Activated CD8-positive, alpha-beta T cell treated with anti-CD3 and anti-CD28 coated beads for 36 hours (primary cell): Measurements from ENCODE around the gene DFFB. TPM values are rescaled to one million over a fixed set of nuclear protein-coding genes. Genes with fewer than 3 reads are reported as not detected.

Experiments used
- ATAC-seq: fragments of 200-7000 bp; cut with Tn5 transposase; one replicate; pipeline ENCODE4 v1.10.0; 2021; ENCODE audit warnings: mild to moderate bottlenecking, moderate library complexity
- CTCF ChIA-PET: fragments of 350-600 bp; sonication (Branson Sonifier 250); formaldehyde crosslinking; loops from one replicate; lab custom pipeline; 2021; ENCODE audit warnings: antibody characterized with exemption; lab: Charles Lee
- POLR2A ChIA-PET: fragments of 350-600 bp; sonication (Branson Sonifier 250); formaldehyde crosslinking; loops from one replicate; lab custom pipeline; 2021; ENCODE audit warnings: antibody characterized with exemption; lab: Charles Lee
- DNase-seq: peaks from one replicate; pipeline ENCODE4 v3.0.0-alpha.2; 2020
- H3K27ac Mint-ChIP-seq: one replicate; pipeline ENCODE4 v1.8.0; 2021; ENCODE audit warnings: mild to moderate bottlenecking, mixed read lengths
- H3K27me3 Mint-ChIP-seq: one replicate; pipeline ENCODE4 v1.8.0; 2021; ENCODE audit warnings: mixed read lengths
- H3K36me3 Mint-ChIP-seq: one replicate; pipeline ENCODE4 v1.8.0; 2021; ENCODE audit warnings: low read depth, mixed read lengths
- H3K4me1 Mint-ChIP-seq: one replicate; pipeline ENCODE4 v1.8.0; 2021; ENCODE audit warnings: low read depth, mixed read lengths
- H3K4me3 Mint-ChIP-seq: one replicate; pipeline ENCODE4 v1.8.0; 2021; ENCODE audit warnings: mild to moderate bottlenecking, moderate library complexity, mixed read lengths
- H3K9me3 Mint-ChIP-seq: one replicate; pipeline ENCODE4 v1.8.0; 2021; ENCODE audit warnings: mixed read lengths
- CTCF ChIP-seq: fragments of 200-600 bp; IDR thresholded peaks from one replicate; pipeline ENCODE4 v1.8.0; 2022; ENCODE audit warnings: antibody characterized with exemption, mild to moderate bottlenecking
- intact Hi-C: fragments of 100-400 bp; cut with micrococcal nuclease; formaldehyde crosslinking; loops from one replicate; pipeline ENCODE4 v1.10.0; 2022
- total RNA-seq, 2 experiments: library from RNA; stranded (reverse); gene quantifications; one replicate each; pipeline ENCODE4 v1.2.3, GENCODE V29; 2021

The DFFB gene
- total RNA-seq, 2 experiments from 2014 or later, result 9.3 to 9.7 TPM

DNA sequence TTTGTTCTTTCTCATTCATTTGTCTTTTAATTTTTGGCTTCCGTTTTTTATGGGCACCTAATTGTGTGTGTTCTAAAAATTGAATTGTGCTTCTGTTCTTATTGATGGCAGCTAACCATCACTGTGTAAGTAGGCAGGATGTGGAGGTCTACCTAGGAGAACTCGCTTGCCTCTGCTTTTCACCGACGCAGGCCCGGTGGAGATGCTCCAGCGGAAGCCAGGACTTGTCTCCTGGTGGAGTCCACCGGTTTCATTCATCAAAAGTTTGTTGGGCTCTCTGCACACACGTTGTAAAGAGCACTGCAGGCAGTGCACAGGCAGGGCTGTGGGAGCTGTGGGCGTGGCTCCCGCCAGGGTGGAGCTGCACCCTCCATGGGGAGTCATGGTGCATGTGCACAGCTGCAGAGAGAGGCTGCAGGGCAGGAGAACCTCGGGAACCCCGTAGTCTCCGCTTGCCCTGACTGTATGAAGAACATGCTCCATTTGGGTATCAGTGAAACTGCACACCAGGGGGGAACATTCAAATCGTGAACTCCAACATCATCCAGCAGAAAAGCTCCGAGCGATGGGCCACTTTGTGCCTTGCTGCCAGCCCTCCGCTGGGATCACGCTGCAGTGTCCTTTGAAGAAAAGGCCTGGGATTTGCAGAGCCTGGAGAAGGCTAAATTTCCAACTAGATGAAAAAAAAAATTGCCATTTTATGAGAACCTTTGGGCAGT, 48.8 kb downstream of the DFFB start:
- no peaks in the 10 kb centered on the region for H3K9me3 Mint-ChIP-seq
- no peak for ATAC-seq
- ChIA-PET CTCF (interaction anchor here (1.1 kb wide), 1 partner anchor 48 kb away, joined by 4 read pairs; no protein-coding TSS in a partner anchor), POLR2A (no interaction called here)
- peaks cover 24% of the 10 kb centered on the region for H3K4me1 Mint-ChIP-seq
- no peaks in the 10 kb centered on the region for H3K27me3 Mint-ChIP-seq
- H3K36me3 Mint-ChIP-seq, result no peaks in the 10 kb centered on the region
- H3K4me3 Mint-ChIP-seq, result no peak overlapping the region
- DNase-seq, result no peak
- H3K27ac Mint-ChIP-seq, result no peak overlapping the region
- intact Hi-C loops, result no loop called here
- no peak for TF ChIP-seq CTCF

DNA sequence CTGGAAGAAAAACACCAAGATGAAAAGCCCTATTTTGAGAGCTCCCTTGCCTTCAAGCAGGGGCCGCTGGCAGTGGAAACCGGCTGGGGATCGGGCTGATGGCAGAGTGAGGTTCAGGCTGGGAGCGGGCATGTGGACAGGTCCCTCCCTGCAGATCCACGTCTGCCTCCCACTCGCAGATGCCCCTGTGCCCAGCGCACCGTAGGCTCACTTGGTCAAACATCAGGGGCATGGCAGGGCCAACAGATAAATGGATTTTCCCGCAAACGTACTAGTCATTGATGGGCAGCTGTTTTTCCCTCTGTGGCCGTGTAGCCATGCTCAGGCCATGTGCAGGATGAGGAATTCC, 49.4 kb downstream of the DFFB start:
- DNase-seq, result no peak
- intact Hi-C loops, result no loop called here
- Mint-ChIP-seq H3K27me3 (no peaks in the 10 kb centered on the region), H3K36me3 (no peaks in the 10 kb centered on the region), H3K4me3 (no peak overlapping the region), H3K4me1 (peaks cover 24% of the 10 kb centered on the region), H3K9me3 (no peaks in the 10 kb centered on the region), H3K27ac (no peak overlapping the region)
- TF ChIP-seq CTCF, result no peak
- ChIA-PET CTCF (interaction anchor here (1.0 to 1.5 kb wide), 3 partner anchors 33 to 50 kb away, joined by 3 to 5 read pairs (median 4); no protein-coding TSS in a partner anchor), POLR2A (no interaction called here)
- no peak for ATAC-seq

GRCh38 chr1:3907031-3907534, 49.8 kb downstream of the DFFB start:
- CTCF ChIA-PET, result interaction anchor here (1.0 to 1.5 kb wide), 3 partner anchors 33 to 51 kb away, joined by 3 to 5 read pairs (median 4); no protein-coding TSS in a partner anchor

GRCh38 chr1:3907621-3908165, 50.4 kb downstream of the DFFB start:
- ATAC-seq, result no peak
- intact Hi-C loops, result no loop called here
- CTCF ChIA-PET, result interaction anchor here (1.0 to 1.5 kb wide), 2 partner anchors 32 to 51 kb away, joined by 3 to 5 read pairs; no protein-coding TSS in a partner anchor
- no peak for TF ChIP-seq CTCF
- Mint-ChIP-seq H3K27ac (no peak overlapping the region), H3K27me3 (no peaks in the 10 kb centered on the region), H3K36me3 (no peaks in the 10 kb centered on the region), H3K4me1 (peaks cover 17% of the 10 kb centered on the region), H3K4me3 (no peak overlapping the region), H3K9me3 (no peaks in the 10 kb centered on the region)
- DNase-seq, result no peak
- POLR2A ChIA-PET, result no interaction called here

More at GRCh38 chr1:3907031-3907534, 49.8 kb downstream of the DFFB start:
- no peaks in the 10 kb centered on the region for H3K36me3 Mint-ChIP-seq
- H3K27ac Mint-ChIP-seq, result no peak overlapping the region
- H3K4me1 Mint-ChIP-seq, result peaks cover 22% of the 10 kb centered on the region
- POLR2A ChIA-PET, result no interaction called here
- peak; percentile 66 for DNase-seq
- TF ChIP-seq CTCF, result peak; percentile 17
- no peaks in the 10 kb centered on the region for H3K9me3 Mint-ChIP-seq
- intact Hi-C loops, result no loop called here
- H3K27me3 Mint-ChIP-seq, result no peaks in the 10 kb centered on the region
- no peak overlapping the region for H3K4me3 Mint-ChIP-seq
- ATAC-seq, result peak; percentile 33
